Large intestine (tissue), 3 donors: ENCODE results near the gene PPM1L. TPM values are rescaled to one million over a fixed set of nuclear protein-coding genes. Genes with fewer than 3 reads are reported as not detected.

Experiments
- DNase-seq, 2 donors: peaks; one replicate each; pipeline versions ENCODE4 v3.0.0 to v3.0.0-alpha.2; 2013
- H3K27ac ChIP-seq: one replicate; pipeline ENCODE4 v1.5.1; 2013; ENCODE audit warnings: low read length
- H3K27me3 ChIP-seq: 2 replicates; pipeline ENCODE4 v1.6.1; 2013; ENCODE audit warnings: low read length; ENCODE audit not compliant: control insufficient read depth, insufficient read depth
- H3K36me3 ChIP-seq: 2 replicates; pipeline ENCODE4 v1.6.1; 2013; ENCODE audit warnings: low read length; ENCODE audit not compliant: control insufficient read depth, insufficient read depth
- H3K4me1 ChIP-seq: one replicate; pipeline ENCODE4 v1.6.1; 2013; ENCODE audit warnings: low read length; ENCODE audit not compliant: control insufficient read depth, insufficient read depth
- H3K4me3 ChIP-seq: one replicate; pipeline ENCODE4 v1.5.1; 2013; ENCODE audit warnings: low read length
- H3K9me3 ChIP-seq: one replicate; pipeline ENCODE4 v1.6.1; 2013; ENCODE audit warnings: mild to moderate bottlenecking, low read depth, low read length, moderate library complexity; ENCODE audit not compliant: control insufficient read depth
- WGBS: methylation state at CpG from one replicate; pipeline ENCODE4 v1.1.5; 2013; ENCODE audit warnings: low lambda C conversion rate; ENCODE audit not compliant: insufficient coverage; 5-methylcytosine and 5-hydroxymethylcytosine counted together
- polyA plus RNA-seq: library from polyadenylated mRNA; unstranded; fragments of 120-200 nt; gene quantifications from one replicate; pipeline ENCODE4 v1.2.1, GENCODE V29; 2013

Gene PPM1L
- polyA plus RNA-seq, 1 donor = 4.5 TPM

DNA sequence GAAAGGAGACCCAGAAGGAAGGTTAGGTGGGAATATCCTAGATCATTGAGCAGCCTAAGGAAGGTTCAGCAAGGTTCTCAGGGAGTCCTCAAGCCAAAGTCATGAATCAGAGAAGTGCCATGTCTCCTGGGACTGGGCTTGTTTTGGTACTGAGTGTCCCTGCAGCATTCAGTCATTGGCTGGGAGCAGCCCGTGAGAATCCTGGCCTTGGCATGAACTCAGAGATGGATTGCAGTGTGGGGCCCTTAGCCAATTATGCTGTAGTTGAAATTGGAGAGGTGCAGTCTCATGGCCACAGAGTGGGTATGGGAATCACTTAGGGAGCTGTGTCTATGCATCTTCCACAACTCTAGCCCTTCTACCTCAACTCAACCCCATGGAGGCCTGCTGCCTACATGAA is 17.0 kb upstream of the PPM1L start:
- no CpG with 5 or more reads among the region's 1 CpG for WGBS
- H3K4me3 ChIP-seq = no peak overlapping the region
- H3K36me3 ChIP-seq = no peaks in the 10 kb centered on the region
- H3K27me3 ChIP-seq = no peaks in the 10 kb centered on the region
- H3K27ac ChIP-seq = no peak overlapping the region
- H3K4me1 ChIP-seq = no peaks in the 10 kb centered on the region
- no peaks in the 10 kb centered on the region for H3K9me3 ChIP-seq
- no peak for DNase-seq

- Histone ChIP-seq H3K27ac (no peak overlapping the region), H3K36me3 (no peaks in the 10 kb centered on the region), H3K9me3 (no peaks in the 10 kb centered on the region), H3K27me3 (no peaks in the 10 kb centered on the region), H3K4me3 (no peak overlapping the region), H3K4me1 (no peaks in the 10 kb centered on the region)
- no peak for DNase-seq
- 33% methylated on average over 2 of the region's 2 CpGs for WGBS
Measured at GRCh38 chr3:160746976-160747375, 9.1 kb upstream of the PPM1L start.

DNA sequence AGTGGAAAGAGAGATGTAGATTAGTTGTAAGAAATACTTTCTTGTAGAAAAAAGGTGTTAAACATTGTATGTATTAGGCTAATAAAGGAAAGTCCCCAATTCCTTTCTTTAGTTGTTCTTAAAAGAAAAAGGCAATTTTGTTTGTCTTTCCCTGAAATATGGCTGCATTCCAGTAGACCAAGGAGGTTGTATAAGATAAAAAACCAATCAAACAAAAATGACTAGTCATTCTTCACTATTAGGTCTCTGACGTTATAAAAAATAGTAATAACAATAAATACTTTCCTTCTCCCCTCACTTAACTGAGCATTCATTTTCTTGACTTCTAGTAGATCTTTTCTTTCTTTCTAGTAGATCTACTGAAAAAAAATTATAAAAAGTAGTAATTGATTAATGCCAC is 8.6 kb upstream of the PPM1L start:
- Histone ChIP-seq H3K4me3 (no peak overlapping the region), H3K4me1 (no peaks in the 10 kb centered on the region), H3K9me3 (no peaks in the 10 kb centered on the region), H3K27me3 (no peaks in the 10 kb centered on the region), H3K36me3 (no peaks in the 10 kb centered on the region), H3K27ac (no peak overlapping the region)
- WGBS = 67% methylated on average over 1 of the region's 1 CpG
- no peak for DNase-seq

GRCh38 chr3:160748231-160748630 is 7.8 kb upstream of the PPM1L start:
- H3K36me3 ChIP-seq = no peaks in the 10 kb centered on the region
- H3K4me3 ChIP-seq = no peak overlapping the region
- no peaks in the 10 kb centered on the region for H3K27me3 ChIP-seq
- H3K4me1 ChIP-seq = no peaks in the 10 kb centered on the region
- DNase-seq = no peak
- no CpG with 5 or more reads among the region's 2 CpGs for WGBS
- no peak overlapping the region for H3K27ac ChIP-seq
- no peaks in the 10 kb centered on the region for H3K9me3 ChIP-seq

- WGBS = 80% methylated on average over 1 of the region's 1 CpG
- DNase-seq = no peak
- H3K9me3 ChIP-seq = no peaks in the 10 kb centered on the region
- no peaks in the 10 kb centered on the region for H3K36me3 ChIP-seq
- H3K27me3 ChIP-seq = no peaks in the 10 kb centered on the region
- no peak overlapping the region for H3K27ac ChIP-seq
- H3K4me3 ChIP-seq = no peak overlapping the region
- no peaks in the 10 kb centered on the region for H3K4me1 ChIP-seq
Measured at GRCh38 chr3:160748787-160749186, 7.2 kb upstream of the PPM1L start.

DNA sequence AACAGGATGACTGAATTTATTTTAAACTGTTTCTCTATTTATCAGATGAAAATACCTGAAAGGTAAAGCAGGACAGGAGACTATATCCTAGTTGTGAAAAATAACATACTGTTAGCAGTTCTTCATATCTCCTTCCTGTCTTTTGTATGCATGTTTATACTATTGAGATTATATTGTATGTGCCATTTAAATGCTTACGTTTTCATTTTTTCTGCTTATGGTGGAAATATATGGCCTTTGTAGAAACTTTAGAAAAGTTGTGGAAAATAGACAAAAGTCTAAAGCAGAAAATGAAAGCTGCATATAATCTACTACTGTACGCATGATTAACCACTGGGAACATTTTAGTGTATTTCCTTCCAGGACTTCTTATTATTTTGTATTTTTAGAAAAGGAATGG is 2.1 kb upstream of the PPM1L start:
- Histone ChIP-seq H3K27ac (no peak overlapping the region), H3K4me1 (peaks cover 13% of the 10 kb centered on the region), H3K27me3 (peaks cover 15% of the 10 kb centered on the region), H3K4me3 (peak overlapping the region; percentile 77), H3K36me3 (no peaks in the 10 kb centered on the region), H3K9me3 (no peaks in the 10 kb centered on the region)
- 100% methylated on average over 1 of the region's 2 CpGs for WGBS
- no peak for DNase-seq

- Histone ChIP-seq H3K27ac (peak overlapping the region; percentile 72), H3K27me3 (peaks cover 15% of the 10 kb centered on the region), H3K9me3 (no peaks in the 10 kb centered on the region), H3K36me3 (no peaks in the 10 kb centered on the region), H3K4me1 (peaks cover 13% of the 10 kb centered on the region), H3K4me3 (peak overlapping the region; percentile 77)
- peak in 1 of 2 donors; percentile 23 for DNase-seq
- 0% methylated on average over 2 of the region's 27 CpGs for WGBS
Measured at GRCh38 chr3:160754371-160754854, 1.6 kb upstream of the PPM1L start.

DNA sequence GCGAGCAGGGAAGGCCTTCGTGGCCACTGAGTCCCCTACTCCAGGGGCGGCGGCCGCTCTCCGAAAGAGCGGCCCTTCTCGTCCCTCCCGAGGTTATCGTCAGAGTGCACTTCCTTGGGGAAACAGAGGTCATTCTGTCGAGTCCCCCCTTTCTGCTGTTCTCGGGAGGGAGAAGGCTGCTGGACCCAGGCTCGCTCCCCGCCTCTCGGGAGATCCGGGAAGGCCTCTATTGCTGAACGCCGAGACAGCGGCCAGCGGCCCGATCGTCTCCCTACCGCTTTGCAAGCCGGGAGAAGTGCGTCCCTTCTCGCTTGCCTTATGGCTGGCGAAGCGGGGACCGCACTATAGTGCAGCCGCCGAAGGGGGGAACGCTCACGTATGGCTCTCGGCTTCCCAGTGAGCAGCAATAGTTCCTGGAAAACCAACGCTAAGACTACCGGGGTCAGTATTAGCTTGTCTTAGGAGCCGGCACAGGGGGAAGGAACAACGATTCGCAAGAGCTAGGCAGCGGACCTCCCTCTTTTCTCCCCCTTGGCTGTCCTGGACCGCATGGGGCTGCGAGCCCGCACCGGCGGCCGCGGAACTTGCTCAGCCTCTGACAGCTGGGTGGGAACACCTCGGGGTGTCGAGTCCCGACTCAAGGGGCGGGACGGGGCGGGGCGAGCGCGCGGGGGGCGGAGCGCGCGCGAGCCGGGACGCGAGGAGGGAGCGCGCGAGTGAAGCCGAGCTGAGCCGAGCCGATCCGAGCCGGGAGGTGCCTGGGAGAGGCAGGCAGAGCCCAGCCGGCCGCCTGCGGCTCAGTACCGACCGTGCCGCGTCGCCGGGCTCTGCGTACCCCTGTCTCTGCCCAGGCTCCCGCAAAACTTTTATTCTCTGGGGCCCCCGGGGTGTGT is 930 bp upstream of the PPM1L start:
- no CpG with 5 or more reads among the region's 85 CpGs for WGBS
- DNase-seq = peak; percentile 91 to 98

GRCh38 chr3:160757233-160758106 is 1.4 kb downstream of the PPM1L start:
- Histone ChIP-seq H3K4me1 (peaks cover 13% of the 10 kb centered on the region), H3K9me3 (no peaks in the 10 kb centered on the region), H3K36me3 (no peaks in the 10 kb centered on the region), H3K27me3 (peaks cover 17% of the 10 kb centered on the region), H3K4me3 (peak overlapping the region; percentile 57), H3K27ac (no peak overlapping the region)
- 29% methylated on average over 1 of the region's 20 CpGs for WGBS
- DNase-seq = no peak

More for the DNA sequence above, 930 bp upstream of the PPM1L start:
- Histone ChIP-seq H3K9me3 (no peaks in the 10 kb centered on the region), H3K4me1 (peaks cover 13% of the 10 kb centered on the region), H3K36me3 (no peaks in the 10 kb centered on the region), H3K27me3 (peaks cover 17% of the 10 kb centered on the region), H3K4me3 (peak overlapping the region; percentile 77), H3K27ac (peak overlapping the region; percentile 82)

DNA sequence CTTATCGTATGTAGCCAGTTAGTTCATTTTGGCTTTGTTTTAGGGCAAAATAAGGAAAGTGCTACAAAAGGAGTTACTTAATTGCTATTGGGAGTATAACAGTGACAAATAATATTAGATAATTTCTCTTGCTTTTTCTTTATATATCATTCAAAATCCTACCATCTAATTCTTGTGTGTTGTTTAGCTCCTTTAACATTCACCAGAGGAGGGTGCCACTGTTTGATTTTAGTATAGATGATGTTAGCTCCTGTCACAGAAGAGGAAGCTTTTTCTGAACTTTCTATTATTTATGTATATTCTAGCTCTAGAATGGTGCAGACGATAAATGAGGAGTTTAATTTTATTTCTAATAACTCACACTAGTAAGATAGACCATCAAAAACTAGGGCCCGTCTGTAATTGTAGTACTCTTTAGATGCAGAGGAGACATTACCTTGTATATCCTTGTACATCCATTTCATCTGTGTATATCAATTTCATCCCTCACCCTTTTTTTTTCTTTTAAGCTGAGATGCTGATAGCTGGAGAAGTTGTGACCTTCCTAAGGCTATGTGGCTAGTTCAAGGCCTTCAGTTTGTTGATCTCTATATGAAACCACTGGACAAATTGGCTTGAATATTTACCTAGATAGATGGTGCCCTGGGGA is 3.0 kb downstream of the PPM1L start:
- H3K27me3 ChIP-seq = peaks cover 17% of the 10 kb centered on the region
- no peak for DNase-seq
- H3K27ac ChIP-seq = no peak overlapping the region
- WGBS = 100% methylated on average over 3 of the region's 3 CpGs
- no peaks in the 10 kb centered on the region for H3K36me3 ChIP-seq
- peaks cover 13% of the 10 kb centered on the region for H3K4me1 ChIP-seq
- no peak overlapping the region for H3K4me3 ChIP-seq
- H3K9me3 ChIP-seq = no peaks in the 10 kb centered on the region
